ACC112 (cell line): ENCODE results near the gene CXXC4.

Source experiments
- H2AFZ ChIP-seq: fragments of 200-600 bp; sonication (generic); one replicate; pipeline ENCODE4 v1.6.0; 2017; ENCODE audit warnings: antibody characterized with exemption, low read length; ENCODE audit not compliant: unreplicated experiment
- H3K27ac ChIP-seq: fragments of 200-600 bp; sonication (generic); 2 replicates; pipeline ENCODE4 v1.5.1; 2014; ENCODE audit warnings: low read depth, mild to moderate bottlenecking, antibody characterized with exemption, low read length, moderate library complexity
- H3K27me3 ChIP-seq: fragments of 200-600 bp; sonication (generic); 2 replicates; pipeline ENCODE4 v1.6.1; 2014; ENCODE audit warnings: mild to moderate bottlenecking, antibody characterized with exemption, low read length, moderate library complexity, mixed read lengths; ENCODE audit not compliant: insufficient read depth
- H3K36me3 ChIP-seq: fragments of 200-600 bp; sonication (generic); 2 replicates; pipeline ENCODE4 v1.6.1; 2016; ENCODE audit warnings: mild to moderate bottlenecking, antibody characterized with exemption, low read length, moderate library complexity, mixed read lengths; ENCODE audit not compliant: insufficient read depth
- H3K4me1 ChIP-seq: fragments of 200-600 bp; sonication (generic); one replicate; pipeline ENCODE4 v1.6.1; 2016; ENCODE audit warnings: low read length, mixed read lengths; ENCODE audit not compliant: insufficient read depth, unreplicated experiment, control insufficient read depth
- H3K4me3 ChIP-seq: fragments of 200-600 bp; sonication (generic); 2 replicates; pipeline ENCODE4 v1.5.1; 2014; ENCODE audit warnings: mild to moderate bottlenecking, low read depth, low read length
- H3K79me2 ChIP-seq: fragments of 200-600 bp; sonication (generic); one replicate; pipeline ENCODE4 v1.6.0; 2016; ENCODE audit warnings: low read length; ENCODE audit not compliant: control insufficient read depth, unreplicated experiment, insufficient read depth

CXXC4 gene

DNA sequence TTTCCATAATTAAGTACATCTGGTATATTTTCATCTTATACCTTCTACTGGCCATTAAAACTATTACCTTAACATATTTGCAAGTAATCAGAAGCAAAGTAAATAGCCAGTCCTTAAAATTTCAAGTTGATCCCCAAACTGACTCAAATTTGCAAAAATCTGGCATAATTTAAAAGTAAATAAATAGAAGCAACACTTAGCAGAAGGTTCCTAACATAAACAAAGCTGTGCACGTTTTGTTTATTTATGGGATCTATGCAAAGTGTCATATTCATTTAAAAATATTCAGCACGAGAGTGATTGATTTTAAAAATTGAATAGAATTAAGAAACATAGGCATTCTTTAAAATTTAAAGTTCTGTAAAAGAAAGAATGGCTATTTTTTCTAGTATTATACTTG is 9.8 kb upstream of the CXXC4 start:
- Histone ChIP-seq H3K36me3 (no peaks in the 10 kb centered on the region), H3K27me3 (no peaks in the 10 kb centered on the region), H3K4me1 (no peaks in the 10 kb centered on the region), H3K27ac (no peak overlapping the region), H3K4me3 (no peak overlapping the region), H3K79me2 (no peaks in the 10 kb centered on the region), H2AFZ (no peak overlapping the region)

DNA sequence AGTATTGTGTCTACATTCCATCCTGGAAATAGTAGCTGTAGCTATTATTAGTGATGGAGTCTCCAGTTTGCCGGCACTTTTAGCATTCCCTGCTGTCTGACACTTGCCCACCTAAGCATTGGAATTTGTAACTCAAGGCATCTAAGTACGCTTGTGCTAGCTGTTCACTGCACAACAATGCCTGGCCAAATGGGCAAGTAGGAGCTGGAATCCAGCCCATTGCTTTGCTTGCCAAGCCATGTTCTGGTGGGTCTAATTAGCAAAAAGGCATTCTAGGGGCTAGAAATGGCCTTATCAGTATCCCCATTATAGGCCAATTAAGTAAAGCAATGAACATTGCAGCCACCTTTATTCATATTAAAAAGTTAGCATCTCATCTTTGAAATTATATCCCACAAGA is 7.8 kb upstream of the CXXC4 start:
- Histone ChIP-seq H3K4me1 (no peaks in the 10 kb centered on the region), H3K4me3 (no peak overlapping the region), H3K27ac (no peak overlapping the region), H3K79me2 (no peaks in the 10 kb centered on the region), H3K36me3 (no peaks in the 10 kb centered on the region), H2AFZ (no peak overlapping the region), H3K27me3 (no peaks in the 10 kb centered on the region)

DNA sequence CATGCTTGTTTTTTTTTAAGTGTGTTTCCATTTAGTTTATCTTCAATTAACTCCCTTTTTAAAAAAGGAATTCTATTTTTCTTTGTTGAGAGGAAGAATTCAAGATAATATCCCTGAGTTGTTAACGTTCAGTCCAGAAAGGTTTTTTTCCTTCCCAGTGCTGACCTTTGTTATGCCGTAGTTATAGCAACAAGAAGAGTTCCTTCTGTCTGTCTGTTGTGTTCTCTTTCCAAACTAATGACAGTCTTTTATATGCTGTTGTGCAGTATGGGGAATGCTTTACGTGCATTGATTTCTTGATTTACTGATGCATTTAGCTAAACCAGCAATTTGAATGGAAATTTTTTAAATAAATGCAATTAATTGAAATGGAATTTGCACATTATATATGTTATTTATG is 6.6 kb upstream of the CXXC4 start:
- no peak overlapping the region for H2AFZ ChIP-seq
- H3K4me3 ChIP-seq: no peak overlapping the region

DNA sequence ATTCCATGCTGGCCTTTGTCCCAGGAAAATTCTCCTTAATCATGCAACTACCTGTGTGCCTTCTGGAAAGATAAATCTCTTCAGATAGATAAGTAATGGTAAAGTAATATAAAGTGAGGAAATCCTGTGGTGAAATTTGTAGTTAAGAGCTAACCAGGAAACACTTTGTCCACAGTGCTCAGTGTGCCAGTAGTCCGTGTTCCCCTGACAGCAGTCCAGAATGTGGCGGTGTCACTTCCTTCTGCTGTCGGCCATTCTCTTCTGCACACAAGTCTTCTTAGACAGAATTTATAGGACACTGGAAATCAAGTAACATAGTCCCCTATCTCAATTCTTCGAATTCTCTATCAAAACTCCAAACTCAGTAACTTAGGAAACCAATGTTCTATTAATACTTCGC is 5.7 kb upstream of the CXXC4 start:
- Histone ChIP-seq H3K79me2 (no peaks in the 10 kb centered on the region), H3K27ac (no peak overlapping the region), H3K36me3 (no peaks in the 10 kb centered on the region), H3K4me3 (no peak overlapping the region), H2AFZ (no peak overlapping the region), H3K27me3 (peaks cover 17% of the 10 kb centered on the region), H3K4me1 (no peaks in the 10 kb centered on the region)

More for the DNA sequence above, 6.6 kb upstream of the CXXC4 start:
- H3K27me3 ChIP-seq: peaks cover 9% of the 10 kb centered on the region
- no peaks in the 10 kb centered on the region for H3K36me3 ChIP-seq
- H3K79me2 ChIP-seq: no peaks in the 10 kb centered on the region
- no peak overlapping the region for H3K27ac ChIP-seq
- no peaks in the 10 kb centered on the region for H3K4me1 ChIP-seq

DNA sequence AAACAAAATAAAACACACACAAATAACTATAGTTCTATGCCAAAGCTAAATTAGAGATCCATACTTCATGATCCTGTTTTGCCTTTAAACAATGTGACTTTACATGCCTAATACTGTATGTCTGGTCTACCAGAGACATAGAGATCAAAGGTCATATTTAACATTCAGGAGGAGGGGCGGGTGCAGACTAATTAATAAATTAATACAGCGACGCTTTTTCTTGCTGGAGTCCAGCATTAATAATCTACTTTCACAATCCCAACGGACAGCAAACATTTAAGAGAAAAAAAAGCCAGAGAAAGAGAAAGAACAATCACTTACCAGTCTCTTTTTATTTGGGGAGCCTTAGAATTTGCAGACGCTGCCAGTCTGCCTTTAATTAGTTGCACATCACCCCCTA is 509 bp downstream of the CXXC4 start:
- peaks cover 65% of the 10 kb centered on the region for H3K27me3 ChIP-seq
- no peaks in the 10 kb centered on the region for H3K79me2 ChIP-seq
- no peak overlapping the region for H3K27ac ChIP-seq
- H3K4me3 ChIP-seq: peak overlapping the region; percentile 55
- no peaks in the 10 kb centered on the region for H3K36me3 ChIP-seq
- no peaks in the 10 kb centered on the region for H3K4me1 ChIP-seq
- H2AFZ ChIP-seq: no peak overlapping the region

DNA sequence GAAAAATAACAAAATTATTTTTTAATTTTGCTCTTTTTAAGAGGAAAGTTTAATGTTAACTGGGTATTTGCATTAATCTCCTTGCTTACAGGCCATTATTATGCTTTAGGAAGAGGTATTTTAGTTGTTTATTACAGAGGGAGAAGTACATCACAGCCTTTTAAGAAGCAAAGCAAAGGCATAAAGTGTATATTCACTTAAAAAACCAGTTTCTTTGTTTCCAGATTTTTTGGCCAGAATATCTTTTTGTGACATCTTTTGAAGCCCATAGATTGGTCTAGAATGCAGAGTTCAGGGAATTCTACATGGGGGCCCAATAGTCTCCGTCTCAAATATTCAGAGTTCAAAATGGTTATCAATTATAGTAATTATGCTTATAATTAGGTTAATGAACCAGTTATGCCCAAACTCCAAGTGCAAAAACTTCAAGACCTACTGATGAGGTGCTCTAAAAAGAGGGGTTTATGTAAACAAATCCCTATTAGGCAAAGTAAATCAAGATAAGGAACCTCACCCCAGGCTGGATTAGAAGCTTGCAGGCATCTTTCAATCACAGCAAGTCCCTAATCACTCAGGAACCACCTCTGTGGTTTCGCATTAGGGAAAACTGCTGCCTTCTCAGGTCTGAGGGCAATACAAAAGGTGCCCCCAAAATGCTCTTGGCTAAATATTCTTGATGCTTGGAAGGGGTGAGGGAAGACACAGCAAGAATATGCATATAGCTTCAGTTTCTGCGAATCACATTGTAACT is 1.4 kb downstream of the CXXC4 start:
- Histone ChIP-seq H3K4me1 (no peaks in the 10 kb centered on the region), H3K79me2 (no peaks in the 10 kb centered on the region)

DNA sequence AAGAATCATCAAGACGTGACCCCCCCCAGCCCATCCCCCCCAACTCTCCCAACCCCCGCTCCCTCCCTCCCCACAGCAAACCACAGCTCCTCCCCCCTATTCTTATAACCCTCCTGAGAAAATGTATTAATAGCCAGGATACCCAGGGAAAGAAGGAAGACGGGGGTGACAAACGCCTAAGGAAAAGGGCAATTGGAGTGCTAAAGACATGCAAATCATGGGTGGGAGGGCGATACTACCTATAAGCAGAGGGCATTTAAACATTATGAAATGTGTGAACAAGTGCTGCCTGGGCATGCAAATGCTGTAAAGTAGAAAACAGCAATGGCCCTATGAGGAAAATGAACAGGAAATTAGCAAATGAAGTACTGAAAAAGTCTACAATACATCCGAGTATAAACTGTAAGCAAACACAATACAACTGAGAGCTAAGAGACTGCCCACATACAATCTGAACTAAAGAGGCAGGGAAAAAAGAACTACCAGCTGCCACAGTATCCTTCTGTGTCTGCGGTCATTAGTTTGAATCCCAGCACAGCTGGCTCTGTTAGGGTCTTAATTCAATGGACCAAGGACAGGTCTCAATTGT is 2.4 kb downstream of the CXXC4 start:
- H3K79me2 ChIP-seq: no peaks in the 10 kb centered on the region
- no peak overlapping the region for H2AFZ ChIP-seq
- peaks cover 65% of the 10 kb centered on the region for H3K27me3 ChIP-seq
- no peaks in the 10 kb centered on the region for H3K36me3 ChIP-seq
- H3K4me3 ChIP-seq: no peak overlapping the region
- H3K4me1 ChIP-seq: no peaks in the 10 kb centered on the region
- H3K27ac ChIP-seq: no peak overlapping the region

More for the DNA sequence above, 1.4 kb downstream of the CXXC4 start:
- H3K27me3 ChIP-seq: peaks cover 65% of the 10 kb centered on the region
- no peak overlapping the region for H3K27ac ChIP-seq
- H2AFZ ChIP-seq: no peak overlapping the region
- no peak overlapping the region for H3K4me3 ChIP-seq
- H3K36me3 ChIP-seq: no peaks in the 10 kb centered on the region

DNA sequence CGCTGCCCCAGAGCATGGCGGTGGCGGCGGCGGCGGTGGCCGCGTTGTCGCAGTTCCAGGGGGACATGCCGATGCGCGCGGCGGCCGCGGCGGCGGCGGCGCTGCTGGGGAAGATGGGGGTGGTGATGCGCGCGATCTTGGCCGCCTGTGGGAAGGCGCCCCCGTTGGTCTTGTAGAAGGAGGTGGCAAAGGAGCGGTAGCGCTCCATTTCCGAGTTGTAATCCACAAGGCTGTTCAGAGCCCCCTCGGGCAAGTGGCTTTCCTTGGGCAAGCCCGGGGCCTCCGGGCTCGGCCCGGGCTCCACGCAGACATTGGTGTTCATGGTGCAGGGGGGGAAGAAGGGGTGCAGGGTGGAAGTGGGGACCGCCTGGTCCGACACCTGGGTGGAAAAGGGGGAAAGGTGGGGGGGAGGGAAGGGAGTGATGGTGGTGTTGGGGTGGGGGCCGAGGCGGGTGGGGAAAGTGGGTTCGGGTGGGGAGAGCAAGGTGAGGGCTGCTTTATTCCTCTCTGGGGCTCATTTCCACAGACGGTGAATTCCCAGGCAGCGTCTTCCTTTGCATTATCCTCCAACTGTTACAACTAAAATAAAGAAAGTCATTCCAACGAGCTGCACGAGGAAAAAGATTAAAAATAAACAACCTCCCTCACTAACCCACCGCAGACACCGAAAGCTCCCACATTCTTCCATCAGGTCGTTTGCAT is 3.1 kb downstream of the CXXC4 start:
- H3K27ac ChIP-seq: no peak overlapping the region
- H3K4me3 ChIP-seq: peak overlapping the region; percentile 73

DNA sequence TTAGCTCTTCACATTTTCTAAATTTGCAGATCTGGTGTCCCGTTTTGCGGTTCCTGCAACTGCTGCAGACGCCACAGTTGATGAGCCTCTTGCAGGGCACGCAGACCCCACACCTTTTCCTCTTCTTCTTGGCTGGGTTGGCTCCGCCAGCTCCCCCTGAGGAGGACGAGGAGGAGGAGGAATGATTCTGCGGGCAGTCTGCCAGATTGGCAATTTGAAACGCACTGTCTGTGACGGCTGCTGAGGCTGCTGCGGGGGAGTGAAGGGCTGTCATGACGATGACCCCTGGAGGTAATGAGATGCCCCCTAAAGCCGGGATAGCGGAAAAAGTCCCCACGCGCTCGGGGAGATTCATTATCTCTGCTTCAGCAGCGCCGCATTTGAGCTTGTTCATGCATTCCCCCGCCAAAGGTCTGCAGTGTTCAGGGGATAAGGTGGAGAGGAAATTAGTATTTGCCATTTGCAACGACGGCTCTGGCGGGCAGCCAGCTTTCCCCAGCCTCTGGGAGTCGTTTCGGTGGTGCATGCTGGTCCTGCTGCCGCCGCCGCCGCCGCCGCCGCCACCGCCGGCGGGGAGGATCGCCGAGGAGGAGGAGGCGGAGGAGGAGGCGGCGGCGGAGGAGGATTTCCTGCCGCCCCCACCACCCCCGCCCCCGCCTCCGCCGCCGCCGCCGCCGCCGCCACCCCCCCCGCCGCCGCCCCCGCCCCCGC is 3.8 kb downstream of the CXXC4 start:
- peak overlapping the region; percentile 66 for H3K4me3 ChIP-seq
- no peak overlapping the region for H3K27ac ChIP-seq
- H2AFZ ChIP-seq: no peak overlapping the region
- H3K36me3 ChIP-seq: no peaks in the 10 kb centered on the region
- no peaks in the 10 kb centered on the region for H3K79me2 ChIP-seq
- H3K4me1 ChIP-seq: no peaks in the 10 kb centered on the region
- H3K27me3 ChIP-seq: peaks cover 53% of the 10 kb centered on the region

More for the DNA sequence above, 3.1 kb downstream of the CXXC4 start:
- Histone ChIP-seq H3K27me3 (peaks cover 60% of the 10 kb centered on the region), H3K36me3 (no peaks in the 10 kb centered on the region), H3K4me1 (no peaks in the 10 kb centered on the region), H3K79me2 (no peaks in the 10 kb centered on the region), H2AFZ (no peak overlapping the region)

DNA sequence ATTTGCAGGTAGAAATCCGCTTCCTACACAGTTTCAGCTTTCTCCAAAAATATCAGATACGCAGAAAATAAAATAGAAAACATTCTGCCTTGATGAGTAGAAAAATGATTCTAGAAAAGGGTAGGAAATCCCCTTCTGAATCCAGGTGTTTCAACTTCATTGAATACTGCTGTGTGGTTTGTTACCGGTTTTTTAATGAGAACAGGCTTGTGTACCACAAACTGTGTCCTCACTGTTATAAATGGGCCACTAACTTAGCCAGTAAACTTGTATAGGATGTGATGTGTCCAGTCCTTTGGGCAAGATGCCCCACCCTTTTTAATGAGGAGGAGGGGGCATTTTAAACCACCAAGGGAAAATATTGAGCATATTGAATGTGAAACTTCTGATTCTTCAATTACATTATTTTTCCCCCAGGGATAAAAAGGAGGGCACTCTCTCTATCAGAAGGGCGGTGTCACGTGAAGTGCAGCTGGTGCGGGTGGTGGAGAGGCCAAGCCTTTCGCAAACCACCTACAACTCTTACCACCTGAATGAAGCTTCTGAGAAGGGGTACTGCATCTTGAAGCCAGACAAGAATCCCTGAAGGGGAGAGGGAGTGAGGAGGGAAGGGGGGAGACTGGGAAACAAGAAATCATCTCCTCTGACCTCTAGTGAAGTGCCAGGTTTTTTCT is 4.5 kb downstream of the CXXC4 start:
- H3K79me2 ChIP-seq: no peaks in the 10 kb centered on the region
- peak overlapping the region; percentile 66; the same call in 1 of the 2 replicates for H3K4me3 ChIP-seq
- peaks cover 47% of the 10 kb centered on the region for H3K27me3 ChIP-seq
- H3K27ac ChIP-seq: no peak overlapping the region
- H3K4me1 ChIP-seq: no peaks in the 10 kb centered on the region
- H3K36me3 ChIP-seq: no peaks in the 10 kb centered on the region
- no peak overlapping the region for H2AFZ ChIP-seq
